Panc1 (cell line): ENCODE measurements around the gene CDK19. TPM values are rescaled to one million over a fixed set of nuclear protein-coding genes. Genes with fewer than 3 reads are reported as not detected.

Experiments used
- ATAC-seq: fragments of 200-7000 bp; cut with Tn5 transposase; 2 replicates; pipeline ENCODE4 v1.9.1; 2020; ENCODE audit warnings: mild to moderate bottlenecking, moderate library complexity
- BruUV-seq: library from RNA; stranded (reverse); fragments of 400-500 nt; replicated peaks from 2 replicates; lab custom pipeline; 2021; lab: Mats Ljungman, UMichigan
- CTCF ChIA-PET: fragments of 300-600 bp; sonication (Branson Sonifier 250); formaldehyde crosslinking; loops from one replicate; lab custom pipeline; 2022; ENCODE audit warnings: antibody characterized with exemption; lab: Charles Lee
- POLR2A ChIA-PET: fragments of 300-600 bp; sonication (Branson Sonifier 250); formaldehyde crosslinking; loops from one replicate; lab custom pipeline; 2022; ENCODE audit warnings: antibody characterized with exemption; lab: Charles Lee
- DNase-seq: peaks from one replicate; pipeline ENCODE4 v3.0.0-alpha.2; 2010; ENCODE audit warnings: low read depth, low spot score
- H3K27ac ChIP-seq: 2 replicates; pipeline ENCODE4 v1.5.1; 2011; ENCODE audit warnings: mild to moderate bottlenecking, low read length, inconsistent platforms
- H3K27me3 ChIP-seq: fragments of 200-500 bp; sonication (Bioruptor generic); 2 replicates; pipeline ENCODE4 v1.6.0; 2014; ENCODE audit warnings: low read length, inconsistent platforms; ENCODE audit not compliant: control insufficient read depth, insufficient read depth
- H3K36me3 ChIP-seq: fragments of 200-500 bp; sonication (Bioruptor generic); 2 replicates; pipeline ENCODE4 v1.5.1; 2014; ENCODE audit warnings: inconsistent platforms, mild to moderate bottlenecking, low read length, moderate library complexity; ENCODE audit not compliant: control insufficient read depth, insufficient read depth
- H3K4me1 ChIP-seq: 2 replicates; pipeline ENCODE4 v1.5.1; 2011; ENCODE audit warnings: inconsistent platforms, mild to moderate bottlenecking, low read length, moderate library complexity; ENCODE audit not compliant: control insufficient read depth, insufficient read depth
- H3K4me3 ChIP-seq, 2 experiments: 2 replicates each; pipeline ENCODE4 v1.5.1; 2011 to 2012; ENCODE audit warnings: low read depth in 2 of 2, low read length in 2 of 2, mild to moderate bottlenecking in 2 of 2, inconsistent platforms in 1 of 2, moderate library complexity in 1 of 2
- H3K9me3 ChIP-seq: fragments of 200-500 bp; sonication (Bioruptor generic); 2 replicates; pipeline ENCODE4 v1.5.1; 2014; ENCODE audit warnings: low read depth, mild to moderate bottlenecking, inconsistent platforms, low read length, moderate library complexity; ENCODE audit not compliant: control insufficient read depth, insufficient read depth
- CTCF ChIP-seq: fragments of 450-650 bp; IDR thresholded peaks from 2 replicates; pipeline ENCODE4 v1.5.1; 2017; ENCODE audit warnings: mild to moderate bottlenecking
- POLR2AphosphoS5 ChIP-seq: IDR thresholded peaks from 2 replicates; pipeline ENCODE4 v1.6.1; 2012; ENCODE audit warnings: mild to moderate bottlenecking, low read depth, low read length, moderate library complexity
- REST ChIP-seq, 2 experiments: IDR thresholded peaks; 2 replicates each; pipeline ENCODE4 v1.6.1; 2011 to 2012; ENCODE audit warnings: low read depth in 2 of 2, control low read depth in 1 of 2, low read length in 1 of 2, mild to moderate bottlenecking in 1 of 2, moderate library complexity in 1 of 2; ENCODE audit not compliant: insufficient read depth in 1 of 2
- SIN3A ChIP-seq: IDR thresholded peaks from 2 replicates; pipeline ENCODE4 v1.6.1; 2012; ENCODE audit warnings: low read depth, mild to moderate bottlenecking, low read length, moderate library complexity, borderline replicate concordance; ENCODE audit not compliant: insufficient read depth
- TCF7L2 ChIP-seq: IDR thresholded peaks from 2 replicates; pipeline ENCODE4 v1.6.1; 2011; ENCODE audit warnings: mild to moderate bottlenecking, low read depth, low read length, inconsistent platforms
- in situ Hi-C: cut with HindIII; loops from 2 replicates; pipeline ENCODE4 v1.10.0; 2016; ENCODE audit warnings: low sequenced_read_pairs, low pct_unique_long_range_greater_than_20kb
- intact Hi-C: fragments of 100-400 bp; cut with micrococcal nuclease; formaldehyde crosslinking; loops from one replicate; pipeline ENCODE4 v1.10.0; 2022; ENCODE audit not compliant: unreplicated experiment
- total RNA-seq: library from RNA; stranded (reverse); gene quantifications from one replicate; pipeline ENCODE4 v1.2.1, GENCODE V29; 2021; ENCODE audit not compliant: unreplicated experiment

The CDK19 gene
- total RNA-seq, 1 experiment from 2014 or later = 48.4 TPM

GRCh38 chr6:110757926-110758325 is 57.3 kb downstream of the CDK19 start:
- no peak overlapping the region for H3K4me3 ChIP-seq
- POLR2A ChIA-PET = no interaction called here
- no peaks in the 10 kb centered on the region for H3K36me3 ChIP-seq
- no peaks in the 10 kb centered on the region for H3K9me3 ChIP-seq
- intact Hi-C loops = no loop called here
- in situ Hi-C loops = no loop called here
- BruUV-seq = no TSS peak
- no peak for TF ChIP-seq CTCF
- H3K4me1 ChIP-seq = no peaks in the 10 kb centered on the region
- H3K27ac ChIP-seq = no peak overlapping the region
- ATAC-seq = no peak
- DNase-seq = no peak
- CTCF ChIA-PET = no interaction called here
- H3K27me3 ChIP-seq = no peaks in the 10 kb centered on the region

- ATAC-seq = no peak
- TF ChIP-seq CTCF (no peak), SIN3A (no peak), REST (IDR thresholded peaks at IDR 0.05; ENCODE audit: insufficient read depth in 1 of 2, low read depth in 2 of 2, low read length in 1 of 2) (no peak), POLR2AphosphoS5 (no peak), TCF7L2 (no peak)
Measured at GRCh38 chr6:110756817-110757216, 58.5 kb downstream of the CDK19 start.

More at GRCh38 chr6:110756817-110757216, 58.5 kb downstream of the CDK19 start:
- H3K27me3 ChIP-seq = no peaks in the 10 kb centered on the region
- no peaks in the 10 kb centered on the region for H3K4me1 ChIP-seq
- intact Hi-C loops (no loop called here), in situ Hi-C loops (no loop called here)
- no TSS peak for BruUV-seq
- no peaks in the 10 kb centered on the region for H3K9me3 ChIP-seq
- no peak overlapping the region for H3K4me3 ChIP-seq
- CTCF ChIA-PET = no interaction called here
- POLR2A ChIA-PET = interaction anchor here (0.6 kb wide), 2 partner anchors 68 to 97 kb away, joined by 3 to 6 read pairs; no protein-coding TSS in a partner anchor
- no peak for DNase-seq
- no peak overlapping the region for H3K27ac ChIP-seq
- no peaks in the 10 kb centered on the region for H3K36me3 ChIP-seq
